Measurements from ENCODE around the gene ADGRL3.

The ADGRL3 gene

GRCh38 chr4:61312526-61312925 lies 112.4 kb downstream of the ADGRL3 start:
- no peak for TF ChIP-seq CTCF (IDR thresholded peaks at IDR 0.05; ENCODE audit: low read depth, low read length)
- H3K4me3 ChIP-seq (ENCODE audit: low read depth, low read length), result no peak overlapping the region

- TF ChIP-seq CTCF (IDR thresholded peaks at IDR 0.05; ENCODE audit: low read depth, low read length), result no peak
Observed at GRCh38 chr4:61318431-61318830, 118.3 kb downstream of the ADGRL3 start.

GRCh38 chr4:61319156-61319555 lies 119.0 kb downstream of the ADGRL3 start:
- no peak for TF ChIP-seq CTCF (IDR thresholded peaks at IDR 0.05; ENCODE audit: low read depth, low read length)
- H3K4me3 ChIP-seq (ENCODE audit: low read depth, low read length), result no peak overlapping the region

More at GRCh38 chr4:61318431-61318830, 118.3 kb downstream of the ADGRL3 start:
- H3K4me3 ChIP-seq (ENCODE audit: low read depth, low read length), result no peak overlapping the region

- no peak overlapping the region for H3K4me3 ChIP-seq (ENCODE audit: low read depth, low read length)
- TF ChIP-seq CTCF (IDR thresholded peaks at IDR 0.05; ENCODE audit: low read depth, low read length), result no peak
Observed at GRCh38 chr4:61320154-61320553, 120.0 kb downstream of the ADGRL3 start.

- no peak for TF ChIP-seq CTCF (IDR thresholded peaks at IDR 0.05; ENCODE audit: low read depth, low read length)
Observed at GRCh38 chr4:61320631-61321030, 120.5 kb downstream of the ADGRL3 start.

GRCh38 chr4:61332693-61333092 lies 132.6 kb downstream of the ADGRL3 start:
- no peak overlapping the region for H3K4me3 ChIP-seq (ENCODE audit: low read depth, low read length)
- TF ChIP-seq CTCF (IDR thresholded peaks at IDR 0.05; ENCODE audit: low read depth, low read length), result no peak

More at GRCh38 chr4:61320631-61321030, 120.5 kb downstream of the ADGRL3 start:
- no peak overlapping the region for H3K4me3 ChIP-seq (ENCODE audit: low read depth, low read length)

- TF ChIP-seq CTCF (IDR thresholded peaks at IDR 0.05; ENCODE audit: low read depth, low read length), result no peak
Observed at GRCh38 chr4:61333490-61333889, 133.4 kb downstream of the ADGRL3 start.

More at GRCh38 chr4:61333490-61333889, 133.4 kb downstream of the ADGRL3 start:
- no peak overlapping the region for H3K4me3 ChIP-seq (ENCODE audit: low read depth, low read length)

Data from WI38 (cell line).